Esophagus (tissue), 2 donors: ENCODE data around the gene GALNT12. TPM values are rescaled to one million over a fixed set of nuclear protein-coding genes. Genes with fewer than 3 reads are reported as not detected.
A peak's percentile ranks its signal among the peaks of the same experiment; 100 is the strongest.

ENCODE experiments used
- H3K27ac ChIP-seq, 2 donors: one replicate each; pipeline ENCODE4 v1.5.1; 2013; ENCODE audit warnings: low read depth in 2 of 2, mild to moderate bottlenecking in 2 of 2, inconsistent platforms in 1 of 2, low read length in 1 of 2, moderate library complexity in 1 of 2
- H3K27me3 ChIP-seq, 2 donors: one replicate each; pipeline ENCODE4 v1.6.1; 2013; ENCODE audit warnings: low read length in 2 of 2, control low read depth in 1 of 2, mild to moderate bottlenecking in 1 of 2; ENCODE audit not compliant: insufficient read depth in 2 of 2, control insufficient read depth in 1 of 2
- H3K36me3 ChIP-seq, 2 donors: one replicate each; pipeline ENCODE4 v1.6.1; 2013; ENCODE audit warnings: low read length in 1 of 2; ENCODE audit not compliant: control insufficient read depth in 2 of 2, insufficient read depth in 2 of 2
- H3K4me1 ChIP-seq, 2 donors: one replicate each; pipeline ENCODE4 v1.6.1; 2013; ENCODE audit warnings: low read length in 1 of 2; ENCODE audit not compliant: control insufficient read depth in 2 of 2, insufficient read depth in 2 of 2
- H3K4me3 ChIP-seq, 2 donors: one replicate each; pipeline ENCODE4 v1.5.1; 2013; ENCODE audit warnings: low read length in 2 of 2, mild to moderate bottlenecking in 2 of 2, low read depth in 1 of 2, moderate library complexity in 1 of 2
- H3K9me3 ChIP-seq, 2 donors: one replicate each; pipeline ENCODE4 v1.6.1; 2013; ENCODE audit warnings: mild to moderate bottlenecking in 2 of 2, low read depth in 1 of 2, low read length in 1 of 2, moderate library complexity in 1 of 2; ENCODE audit not compliant: control insufficient read depth in 2 of 2, insufficient read depth in 1 of 2
- WGBS, 2 donors: extraction: QIAGEN DNeasy Blood & Tissue Kit; methylation state at CpG; one replicate each; pipeline ENCODE4 v1.1.7; 2013; 5-methylcytosine and 5-hydroxymethylcytosine counted together
- polyA plus RNA-seq, 2 donors: library from polyadenylated mRNA; stranded (reverse); fragments of 200-250 nt; gene quantifications; one replicate each; pipeline ENCODE4 v1.2.3, GENCODE V29; 2013
- donor health status: healthy with polysubstance abuse.
- donor health status: Bipolar disorder and iron deficiency.

GALNT12 gene
- polyA plus RNA-seq, 2 donors = 19.6 to 20.7 TPM

DNA sequence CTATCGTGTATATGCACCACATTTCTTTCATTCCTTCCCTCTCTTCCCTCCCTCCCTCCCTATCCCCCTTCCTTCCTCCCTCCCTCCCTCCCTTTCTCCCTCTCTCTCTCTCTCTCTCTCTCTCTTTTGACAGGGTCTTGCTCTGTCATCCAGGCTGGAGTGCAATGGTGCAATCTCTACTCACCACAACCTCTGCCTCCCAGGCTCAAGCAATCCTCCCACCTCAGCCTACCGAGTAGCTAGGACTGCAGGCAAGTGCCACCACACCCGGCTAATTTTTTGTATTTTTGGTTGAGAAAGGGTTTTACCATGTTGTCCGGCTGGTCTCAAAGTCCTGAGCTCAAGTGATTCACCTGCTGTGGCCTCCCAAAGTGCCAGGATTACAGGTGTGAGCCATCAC, 10.0 kb upstream of the GALNT12 start:
- no peaks in the 10 kb centered on the region for H3K9me3 ChIP-seq
- WGBS, 2 donors = 81 to 82% methylated on average over 4 of the region's 4 CpGs
- no peaks in the 10 kb centered on the region for H3K36me3 ChIP-seq
- H3K4me1 ChIP-seq = peaks cover 2 to 5% of the 10 kb centered on the region in 2 donors
- no peak overlapping the region for H3K4me3 ChIP-seq
- H3K27ac ChIP-seq = no peak overlapping the region
- no peaks in the 10 kb centered on the region for H3K27me3 ChIP-seq

DNA sequence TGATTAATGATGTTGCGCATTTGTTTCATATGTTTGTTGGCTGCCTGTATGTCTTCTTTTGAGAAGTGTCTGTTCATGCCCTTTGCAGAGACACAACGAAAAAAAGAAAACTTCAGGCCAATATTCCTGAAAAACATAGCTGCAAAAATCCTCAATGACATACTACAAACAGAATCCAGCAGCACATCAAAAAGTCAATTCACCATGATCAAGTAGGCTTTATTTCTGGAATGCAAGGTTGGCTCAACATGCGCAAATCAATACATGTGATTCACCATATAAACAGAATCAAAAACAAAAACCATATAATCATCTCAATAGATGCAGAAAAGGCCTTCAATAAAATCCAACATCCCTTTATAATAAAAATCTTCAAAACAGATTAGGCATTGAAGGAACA, 9.2 kb upstream of the GALNT12 start:
- H3K9me3 ChIP-seq = no peaks in the 10 kb centered on the region
- H3K4me1 ChIP-seq = peaks cover 2 to 7% of the 10 kb centered on the region in 2 donors
- H3K36me3 ChIP-seq = no peaks in the 10 kb centered on the region
- H3K4me3 ChIP-seq = no peak overlapping the region
- WGBS, 2 donors = 89 to 94% methylated on average over 3 of the region's 3 CpGs
- no peak overlapping the region for H3K27ac ChIP-seq
- no peaks in the 10 kb centered on the region for H3K27me3 ChIP-seq

DNA sequence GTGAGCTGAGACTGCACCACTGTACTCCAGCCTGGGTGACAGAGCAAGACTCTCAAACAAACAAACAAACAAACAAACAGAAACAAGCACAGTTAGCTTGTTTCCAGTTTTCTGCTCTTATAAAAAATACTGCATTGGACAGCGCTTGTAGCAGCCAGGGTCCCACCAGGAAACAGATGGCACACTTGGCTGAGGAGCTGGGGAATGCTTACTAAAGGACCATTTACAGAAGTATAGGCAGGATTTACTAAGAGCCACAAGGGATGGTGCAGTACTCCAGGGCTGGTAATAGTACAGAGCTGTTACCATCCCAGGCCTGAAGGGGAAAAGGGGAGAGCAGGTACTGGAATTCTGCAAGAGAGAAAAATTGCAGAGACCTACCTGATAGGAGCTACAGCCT, 5.9 kb upstream of the GALNT12 start:
- no peaks in the 10 kb centered on the region for H3K27me3 ChIP-seq
- WGBS, 2 donors = 89 to 95% methylated on average over 1 of the region's 1 CpG
- no peak overlapping the region for H3K4me3 ChIP-seq
- H3K4me1 ChIP-seq = peaks cover 6 to 10% of the 10 kb centered on the region in 2 donors
- H3K9me3 ChIP-seq = no peaks in the 10 kb centered on the region
- H3K36me3 ChIP-seq = no peaks in the 10 kb centered on the region
- H3K27ac ChIP-seq = peak overlapping the region; percentile 31 to 61

DNA sequence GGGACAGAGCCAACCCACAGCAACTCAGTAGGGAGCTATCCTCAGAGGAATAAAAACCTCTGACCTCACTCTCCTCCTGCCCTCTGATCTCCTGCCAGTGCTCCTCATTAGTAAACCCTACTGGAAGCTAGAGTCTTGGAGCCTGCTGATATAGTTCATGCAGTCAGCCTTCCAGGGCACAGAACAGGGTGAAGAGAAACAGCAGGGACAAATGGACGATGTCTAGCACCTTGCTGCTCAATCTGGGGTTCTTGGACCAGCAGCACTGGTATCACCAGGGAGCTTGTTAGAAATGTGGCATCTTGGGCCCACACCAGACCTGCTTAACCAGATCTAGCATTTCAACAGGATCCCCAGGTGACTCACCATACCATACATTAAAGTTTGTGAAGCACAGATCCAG, 5.5 kb upstream of the GALNT12 start:
- WGBS, 2 donors = 37 to 55% methylated on average over 1 of the region's 1 CpG
- Histone ChIP-seq H3K27ac (peak overlapping the region; percentile 31 to 61), H3K4me1 (peaks cover 6 to 14% of the 10 kb centered on the region in 2 donors), H3K9me3 (no peaks in the 10 kb centered on the region), H3K27me3 (no peaks in the 10 kb centered on the region), H3K4me3 (no peak overlapping the region), H3K36me3 (no peaks in the 10 kb centered on the region)

DNA sequence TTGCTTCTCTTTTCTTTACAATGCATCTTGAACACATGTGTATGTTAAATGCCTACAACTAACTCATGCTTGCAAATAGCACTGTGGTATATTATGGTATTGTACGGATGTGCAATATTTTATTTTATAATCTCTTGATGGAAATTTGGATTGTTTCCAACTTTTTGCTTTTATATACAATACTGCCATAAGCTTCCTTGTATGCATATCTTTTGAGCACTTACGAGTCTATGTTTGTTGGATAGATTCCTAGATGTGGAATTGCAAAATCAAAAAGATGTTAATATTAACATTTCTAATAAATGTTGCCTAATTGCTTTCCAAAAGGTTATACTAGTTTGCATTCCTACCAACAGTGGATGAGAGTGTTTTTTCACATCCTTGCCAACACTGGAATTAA, 3.4 kb upstream of the GALNT12 start:
- no peak overlapping the region for H3K27ac ChIP-seq
- WGBS, 2 donors = 14% methylated on average over 2 of the region's 2 CpGs
- H3K9me3 ChIP-seq = no peaks in the 10 kb centered on the region
- H3K27me3 ChIP-seq = no peaks in the 10 kb centered on the region
- no peak overlapping the region for H3K4me3 ChIP-seq
- H3K36me3 ChIP-seq = no peaks in the 10 kb centered on the region
- peaks cover 6 to 22% of the 10 kb centered on the region in 2 donors for H3K4me1 ChIP-seq

DNA sequence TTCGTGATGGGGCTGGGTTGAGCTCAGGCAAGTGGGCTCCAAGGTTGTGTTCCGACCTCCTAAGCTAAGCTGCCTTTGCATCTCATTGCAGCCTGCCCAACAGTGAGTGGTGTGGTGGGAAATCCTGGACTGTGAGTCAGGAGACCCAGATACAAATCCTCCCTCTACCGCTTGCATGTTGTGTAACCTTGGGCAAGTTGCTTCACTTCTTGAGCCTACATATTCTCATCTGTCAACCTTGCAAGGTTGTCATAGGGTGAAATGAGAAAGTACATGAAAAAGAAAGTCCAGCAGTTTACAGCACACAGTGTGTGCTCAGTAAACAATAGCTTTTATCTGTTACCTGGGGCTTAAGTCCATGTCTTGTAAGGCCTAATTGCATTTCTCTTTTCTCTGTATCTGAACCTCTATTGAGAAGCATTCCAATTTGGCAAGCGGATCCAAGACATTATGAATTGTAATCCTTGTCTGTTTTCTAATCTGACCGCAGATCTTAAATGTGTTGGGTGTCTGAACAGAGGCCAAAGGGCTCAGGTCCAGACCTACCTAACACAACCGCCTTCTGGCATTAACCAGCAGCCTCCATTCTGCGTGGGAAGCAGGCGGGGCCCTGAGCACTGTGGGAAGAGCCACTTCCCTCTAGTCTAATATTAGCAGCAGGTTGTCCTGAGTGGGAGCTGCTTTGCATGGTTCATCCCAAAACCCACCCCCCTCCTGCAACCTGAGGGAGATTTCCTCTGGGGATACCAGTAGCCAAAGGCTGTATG, 1.8 kb upstream of the GALNT12 start:
- no peaks in the 10 kb centered on the region for H3K27me3 ChIP-seq
- H3K4me3 ChIP-seq = no peak overlapping the region
- 39 to 44% methylated on average over 8 of the region's 8 CpGs for WGBS, 2 donors
- H3K27ac ChIP-seq = peak overlapping the region; percentile 57 to 93
- peaks cover 6 to 26% of the 10 kb centered on the region in 2 donors for H3K4me1 ChIP-seq
- H3K9me3 ChIP-seq = no peaks in the 10 kb centered on the region
- no peaks in the 10 kb centered on the region for H3K36me3 ChIP-seq

DNA sequence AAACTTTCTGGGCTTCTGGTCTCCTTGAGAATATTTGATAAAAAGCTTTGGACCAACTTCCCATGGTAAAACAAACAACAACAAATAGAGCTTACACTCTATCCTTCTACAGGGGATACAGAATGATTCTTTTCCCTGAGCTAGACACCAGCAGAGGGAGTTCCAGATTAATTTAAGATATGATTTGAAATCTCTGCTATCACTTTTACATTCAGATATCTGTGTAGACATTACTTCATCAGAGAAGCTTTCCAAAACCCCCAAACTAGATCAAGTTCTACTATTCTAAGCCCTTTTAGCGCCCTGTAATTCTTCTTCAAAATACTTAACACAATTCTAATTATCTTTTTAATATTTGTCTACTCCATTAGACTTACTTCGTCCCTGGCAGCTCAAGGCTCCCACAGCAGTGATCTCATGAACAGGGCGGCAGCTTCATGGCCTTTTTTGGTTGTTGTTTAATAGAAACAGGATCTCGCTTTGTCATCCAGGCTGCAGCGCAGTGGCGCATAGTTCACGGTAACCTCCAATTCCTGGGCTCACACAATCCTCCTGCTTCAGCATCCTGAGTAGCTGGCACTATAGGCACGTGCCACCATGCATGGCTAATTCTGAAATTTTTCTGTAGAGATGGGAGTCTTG, 955 bp upstream of the GALNT12 start:
- H3K36me3 ChIP-seq = no peaks in the 10 kb centered on the region
- no peak overlapping the region for H3K4me3 ChIP-seq
- H3K9me3 ChIP-seq = no peaks in the 10 kb centered on the region
- peak overlapping the region; percentile 77 to 93 for H3K27ac ChIP-seq
- peaks cover 6 to 26% of the 10 kb centered on the region in 2 donors for H3K4me1 ChIP-seq
- 71 to 72% methylated on average over 8 of the region's 8 CpGs for WGBS, 2 donors
- H3K27me3 ChIP-seq = no peaks in the 10 kb centered on the region

DNA sequence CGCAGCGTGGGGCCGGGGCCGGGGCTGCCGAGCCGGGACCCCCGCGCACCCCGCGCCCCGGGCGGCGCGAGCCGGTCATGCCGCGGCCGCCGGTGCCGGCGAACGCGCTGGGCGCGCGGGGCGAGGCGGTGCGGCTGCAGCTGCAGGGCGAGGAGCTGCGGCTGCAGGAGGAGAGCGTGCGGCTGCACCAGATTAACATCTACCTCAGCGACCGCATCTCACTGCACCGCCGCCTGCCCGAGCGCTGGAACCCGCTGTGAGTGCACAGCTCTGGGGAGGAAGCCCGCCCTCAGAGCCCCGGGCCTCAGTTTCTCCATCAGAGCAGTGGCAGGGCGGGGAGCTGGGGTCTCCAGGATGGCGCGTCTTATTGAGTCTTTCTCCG, 335 bp downstream of the GALNT12 start:
- Histone ChIP-seq H3K27me3 (no peaks in the 10 kb centered on the region), H3K4me1 (peaks cover 4 to 25% of the 10 kb centered on the region in 2 donors), H3K36me3 (no peaks in the 10 kb centered on the region), H3K4me3 (peak overlapping the region; percentile 66 to 79), H3K27ac (peak overlapping the region; percentile 36 to 77), H3K9me3 (no peaks in the 10 kb centered on the region)
- WGBS, 2 donors = 0 to 1% methylated on average over 38 to 46 of the region's 46 CpGs

- peaks cover 4 to 24% of the 10 kb centered on the region in 2 donors for H3K4me1 ChIP-seq
- H3K9me3 ChIP-seq = no peaks in the 10 kb centered on the region
- peak overlapping the region; percentile 77 to 84 for H3K27ac ChIP-seq
- 24 to 28% methylated on average over 17 of the region's 17 CpGs for WGBS, 2 donors
- peak overlapping the region; percentile 66 to 79 for H3K4me3 ChIP-seq
- no peaks in the 10 kb centered on the region for H3K27me3 ChIP-seq
- H3K36me3 ChIP-seq = no peaks in the 10 kb centered on the region
These were observed 943 bp downstream of the GALNT12 start for GRCh38 chr9:98808411-98808815.
